HepG2 (cell line): ENCODE results near the gene KCND3. TPM values are rescaled to one million over a fixed set of nuclear protein-coding genes. Genes with fewer than 3 reads are reported as not detected.

Source experiments
- NR2C2 ChIP-seq: sonication (generic); formaldehyde crosslinking; IDR thresholded peaks from 2 replicates; pipeline ENCODE4 v1.4.0; 2020; ENCODE audit warnings: missing genetic modification reagents, mild to moderate bottlenecking, moderate library complexity, borderline replicate concordance
- POLR2G ChIP-seq: fragments of 200-400 bp; formaldehyde crosslinking; IDR thresholded peaks from 2 replicates; pipeline ENCODE4 v1.6.1; 2018; ENCODE audit warnings: mild to moderate bottlenecking, low read depth, low read length, moderate library complexity
- SETDB1 ChIP-seq: sonication (generic); formaldehyde crosslinking; IDR thresholded peaks from 2 replicates; pipeline ENCODE4 v1.5.1; 2020; ENCODE audit warnings: missing genetic modification reagents, mild to moderate bottlenecking, borderline replicate concordance
- SOX6 ChIP-seq, 2 experiments: fragments of 450-650 bp in 1 of 2; sonication (generic) in 1 of 2; formaldehyde crosslinking in 1 of 2; IDR thresholded peaks; 2 replicates each; pipeline versions ENCODE4 v1.4.0 to v1.6.1; 2017 to 2020; ENCODE audit warnings: antibody characterized with exemption in 1 of 2, mild to moderate bottlenecking in 1 of 2, missing genetic modification reagents in 1 of 2
- ZFP36 ChIP-seq: fragments of 150-350 bp; IDR thresholded peaks from 2 replicates; pipeline ENCODE4 v1.6.1; 2018; ENCODE audit warnings: borderline replicate concordance, low read length, low read depth; ENCODE audit not compliant: partially characterized antibody
- ZNF317 ChIP-seq: sonication (generic); formaldehyde crosslinking; IDR thresholded peaks from 2 replicates; pipeline ENCODE4 v1.5.0; 2020; ENCODE audit warnings: mild to moderate bottlenecking, missing genetic modification reagents
- ZNF878 ChIP-seq: sonication (generic); formaldehyde crosslinking; IDR thresholded peaks from 2 replicates; pipeline ENCODE4 v1.8.1; 2023; ENCODE audit warnings: mild to moderate bottlenecking, missing genetic modification reagents, moderate library complexity
- polyA plus RNA-seq, 8 experiments: library from polyadenylated mRNA; depleted of rRNA in 3 of 8; stranded (reverse) in 7 of 8; unstranded in 1 of 8; fragments of >200 nt; fragmentation: Illumina TruSeq in 4 of 8; extraction: Trizol in 4 of 8; gene quantifications; 2 replicates each; pipeline versions ENCODE4 v1.2.1 to v1.2.3, GENCODE V29; 2011 to 2016; ENCODE audit warnings: low read depth in 4 of 8, missing spikeins in 1 of 8, mixed read lengths in 1 of 8; ENCODE audit not compliant: insufficient read depth in 1 of 8
- total RNA-seq, 5 experiments: library from RNA; depleted of rRNA; stranded (reverse); fragments of >200 nt; fragmentation: Illumina TruSeq; extraction: Trizol; gene quantifications; 2 replicates each; pipeline ENCODE4 v1.2.3, GENCODE V29; 2016; ENCODE audit warnings: low read depth in 1 of 5
- TF ChIP-seq, protein P1 (sequence below): sonication (generic); formaldehyde crosslinking; IDR thresholded peaks from 2 replicates; pipeline ENCODE4 v1.5.1; 2020; ENCODE audit warnings: mild to moderate bottlenecking, missing genetic modification reagents, borderline replicate concordance
- TF ChIP-seq, protein P2 (sequence below): sonication (generic); formaldehyde crosslinking; IDR thresholded peaks from 2 replicates; pipeline ENCODE4 v1.5.0; 2020; ENCODE audit warnings: missing genetic modification reagents
- TF ChIP-seq, protein P3 (sequence below), 2 experiments: sonication (generic) in 1 of 2; formaldehyde crosslinking in 1 of 2; IDR thresholded peaks; 2 replicates each; pipeline versions ENCODE4 v1.4.0 to v1.6.1; 2018 to 2020; ENCODE audit warnings: missing genetic modification reagents in 2 of 2, borderline replicate concordance in 1 of 2, low read depth in 1 of 2, mild to moderate bottlenecking in 1 of 2, missing biosample characterization in 1 of 2
- TF ChIP-seq, protein P4 (sequence below): IDR thresholded peaks from 2 replicates; pipeline ENCODE4 v1.4.0; 2020; ENCODE audit warnings: mild to moderate bottlenecking, missing genetic modification reagents
- TF ChIP-seq, protein P5 (sequence below): IDR thresholded peaks from 2 replicates; pipeline ENCODE4 v1.6.1; 2016; ENCODE audit warnings: low read depth, missing genetic modification reagents, missing compliant biosample characterization

The KCND3 gene
- total and polyA plus RNA-seq, 2 of the 13 experiments (the other 11 are each of a cell fraction or from before 2014, with no cell fraction given), result 0.04 TPM; not detected in 1

DNA sequence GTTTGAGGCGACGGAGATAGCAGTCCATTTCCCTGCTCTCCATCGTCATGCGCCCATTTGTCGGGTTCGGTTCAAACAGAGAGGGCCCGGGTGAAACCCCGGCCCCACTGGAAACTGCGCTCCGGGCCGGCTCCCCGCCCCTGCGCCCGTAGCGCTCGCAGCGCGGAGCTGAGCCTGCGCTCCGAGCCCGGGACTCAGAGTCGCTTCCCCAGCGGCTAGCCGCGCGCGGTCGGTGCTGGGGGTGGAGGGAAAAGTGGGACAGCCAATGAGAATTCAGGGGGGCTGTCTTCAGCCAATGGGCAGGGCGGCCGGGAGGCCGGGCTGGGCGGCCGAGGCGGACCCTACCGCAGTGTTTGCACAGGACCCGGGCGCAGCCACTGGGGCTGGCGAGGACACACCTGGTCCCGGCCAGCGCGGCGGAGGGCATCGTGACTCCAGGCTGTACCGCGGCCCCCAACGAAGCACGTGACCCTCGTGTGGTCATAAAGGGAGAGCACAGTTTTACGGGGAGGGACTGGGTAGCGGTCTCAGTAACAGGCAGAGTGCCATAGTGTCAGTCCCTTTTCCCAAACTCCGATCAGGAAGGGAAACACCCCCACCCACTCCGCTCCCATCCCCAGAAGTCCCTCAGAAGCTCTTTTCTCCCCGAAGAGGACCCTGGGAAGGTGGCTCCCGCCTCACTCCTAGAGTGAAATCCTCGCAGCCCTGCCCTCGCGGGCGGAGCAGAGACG, 250.1 kb downstream of the KCND3 start, which contains the start of gene INKA2 (continued):
- TF ChIP-seq, protein P1, sequence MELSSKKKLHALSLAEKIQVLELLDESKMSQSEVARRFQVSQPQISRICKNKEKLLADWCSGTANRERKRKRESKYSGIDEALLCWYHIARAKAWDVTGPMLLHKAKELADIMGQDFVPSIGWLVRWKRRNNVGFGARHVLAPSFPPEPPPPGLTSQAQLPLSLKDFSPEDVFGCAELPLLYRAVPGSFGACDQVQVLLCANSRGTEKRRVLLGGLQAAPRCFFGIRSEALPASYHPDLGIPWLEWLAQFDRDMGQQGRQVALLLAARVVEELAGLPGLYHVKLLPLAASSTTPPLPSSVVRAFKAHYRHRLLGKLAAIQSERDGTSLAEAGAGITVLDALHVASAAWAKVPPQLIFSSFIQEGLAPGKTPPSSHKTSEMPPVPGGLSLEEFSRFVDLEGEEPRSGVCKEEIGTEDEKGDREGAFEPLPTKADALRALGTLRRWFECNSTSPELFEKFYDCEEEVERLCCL (CRISPR knock-in tag), result peak; percentile 85; the same call in 1 of the 2 replicates
- TF ChIP-seq ZNF878 (CRISPR knock-in tag), result no peak
- peak; percentile 57 for TF ChIP-seq ZNF317
- TF ChIP-seq, protein P2, sequence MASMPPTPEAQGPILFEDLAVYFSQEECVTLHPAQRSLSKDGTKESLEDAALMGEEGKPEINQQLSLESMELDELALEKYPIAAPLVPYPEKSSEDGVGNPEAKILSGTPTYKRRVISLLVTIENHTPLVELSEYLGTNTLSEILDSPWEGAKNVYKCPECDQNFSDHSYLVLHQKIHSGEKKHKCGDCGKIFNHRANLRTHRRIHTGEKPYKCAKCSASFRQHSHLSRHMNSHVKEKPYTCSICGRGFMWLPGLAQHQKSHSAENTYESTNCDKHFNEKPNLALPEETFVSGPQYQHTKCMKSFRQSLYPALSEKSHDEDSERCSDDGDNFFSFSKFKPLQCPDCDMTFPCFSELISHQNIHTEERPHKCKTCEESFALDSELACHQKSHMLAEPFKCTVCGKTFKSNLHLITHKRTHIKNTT (CRISPR knock-in tag), result no peak
- TF ChIP-seq, protein P3, sequence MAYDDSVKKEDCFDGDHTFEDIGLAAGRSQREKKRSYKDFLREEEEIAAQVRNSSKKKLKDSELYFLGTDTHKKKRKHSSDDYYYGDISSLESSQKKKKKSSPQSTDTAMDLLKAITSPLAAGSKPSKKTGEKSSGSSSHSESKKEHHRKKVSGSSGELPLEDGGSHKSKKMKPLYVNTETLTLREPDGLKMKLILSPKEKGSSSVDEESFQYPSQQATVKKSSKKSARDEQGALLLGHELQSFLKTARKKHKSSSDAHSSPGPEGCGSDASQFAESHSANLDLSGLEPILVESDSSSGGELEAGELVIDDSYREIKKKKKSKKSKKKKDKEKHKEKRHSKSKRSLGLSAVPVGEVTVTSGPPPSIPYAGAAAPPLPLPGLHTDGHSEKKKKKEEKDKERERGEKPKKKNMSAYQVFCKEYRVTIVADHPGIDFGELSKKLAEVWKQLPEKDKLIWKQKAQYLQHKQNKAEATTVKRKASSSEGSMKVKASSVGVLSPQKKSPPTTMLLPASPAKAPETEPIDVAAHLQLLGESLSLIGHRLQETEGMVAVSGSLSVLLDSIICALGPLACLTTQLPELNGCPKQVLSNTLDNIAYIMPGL (CRISPR knock-in tag; IDR thresholded peaks at IDR 0.05; ENCODE audit: borderline replicate concordance in 1 of 2, low read depth in 1 of 2), result peak; percentile 34 to 63; a peak in 3 of 4 replicates
- TF ChIP-seq POLR2G, result peak; percentile 90
- TF ChIP-seq SETDB1 (CRISPR knock-in tag), result no peak
- peak; percentile 58; the same call in 1 of the 2 replicates for TF ChIP-seq NR2C2 (CRISPR knock-in tag)
- TF ChIP-seq, protein P4, sequence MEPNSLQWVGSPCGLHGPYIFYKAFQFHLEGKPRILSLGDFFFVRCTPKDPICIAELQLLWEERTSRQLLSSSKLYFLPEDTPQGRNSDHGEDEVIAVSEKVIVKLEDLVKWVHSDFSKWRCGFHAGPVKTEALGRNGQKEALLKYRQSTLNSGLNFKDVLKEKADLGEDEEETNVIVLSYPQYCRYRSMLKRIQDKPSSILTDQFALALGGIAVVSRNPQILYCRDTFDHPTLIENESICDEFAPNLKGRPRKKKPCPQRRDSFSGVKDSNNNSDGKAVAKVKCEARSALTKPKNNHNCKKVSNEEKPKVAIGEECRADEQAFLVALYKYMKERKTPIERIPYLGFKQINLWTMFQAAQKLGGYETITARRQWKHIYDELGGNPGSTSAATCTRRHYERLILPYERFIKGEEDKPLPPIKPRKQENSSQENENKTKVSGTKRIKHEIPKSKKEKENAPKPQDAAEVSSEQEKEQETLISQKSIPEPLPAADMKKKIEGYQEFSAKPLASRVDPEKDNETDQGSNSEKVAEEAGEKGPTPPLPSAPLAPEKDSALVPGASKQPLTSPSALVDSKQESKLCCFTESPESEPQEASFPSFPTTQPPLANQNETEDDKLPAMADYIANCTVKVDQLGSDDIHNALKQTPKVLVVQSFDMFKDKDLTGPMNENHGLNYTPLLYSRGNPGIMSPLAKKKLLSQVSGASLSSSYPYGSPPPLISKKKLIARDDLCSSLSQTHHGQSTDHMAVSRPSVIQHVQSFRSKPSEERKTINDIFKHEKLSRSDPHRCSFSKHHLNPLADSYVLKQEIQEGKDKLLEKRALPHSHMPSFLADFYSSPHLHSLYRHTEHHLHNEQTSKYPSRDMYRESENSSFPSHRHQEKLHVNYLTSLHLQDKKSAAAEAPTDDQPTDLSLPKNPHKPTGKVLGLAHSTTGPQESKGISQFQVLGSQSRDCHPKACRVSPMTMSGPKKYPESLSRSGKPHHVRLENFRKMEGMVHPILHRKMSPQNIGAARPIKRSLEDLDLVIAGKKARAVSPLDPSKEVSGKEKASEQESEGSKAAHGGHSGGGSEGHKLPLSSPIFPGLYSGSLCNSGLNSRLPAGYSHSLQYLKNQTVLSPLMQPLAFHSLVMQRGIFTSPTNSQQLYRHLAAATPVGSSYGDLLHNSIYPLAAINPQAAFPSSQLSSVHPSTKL (CRISPR knock-in tag), result peak; percentile 37; the same call in 1 of the 2 replicates
- TF ChIP-seq ZFP36, result no peak
- TF ChIP-seq, protein P5, sequence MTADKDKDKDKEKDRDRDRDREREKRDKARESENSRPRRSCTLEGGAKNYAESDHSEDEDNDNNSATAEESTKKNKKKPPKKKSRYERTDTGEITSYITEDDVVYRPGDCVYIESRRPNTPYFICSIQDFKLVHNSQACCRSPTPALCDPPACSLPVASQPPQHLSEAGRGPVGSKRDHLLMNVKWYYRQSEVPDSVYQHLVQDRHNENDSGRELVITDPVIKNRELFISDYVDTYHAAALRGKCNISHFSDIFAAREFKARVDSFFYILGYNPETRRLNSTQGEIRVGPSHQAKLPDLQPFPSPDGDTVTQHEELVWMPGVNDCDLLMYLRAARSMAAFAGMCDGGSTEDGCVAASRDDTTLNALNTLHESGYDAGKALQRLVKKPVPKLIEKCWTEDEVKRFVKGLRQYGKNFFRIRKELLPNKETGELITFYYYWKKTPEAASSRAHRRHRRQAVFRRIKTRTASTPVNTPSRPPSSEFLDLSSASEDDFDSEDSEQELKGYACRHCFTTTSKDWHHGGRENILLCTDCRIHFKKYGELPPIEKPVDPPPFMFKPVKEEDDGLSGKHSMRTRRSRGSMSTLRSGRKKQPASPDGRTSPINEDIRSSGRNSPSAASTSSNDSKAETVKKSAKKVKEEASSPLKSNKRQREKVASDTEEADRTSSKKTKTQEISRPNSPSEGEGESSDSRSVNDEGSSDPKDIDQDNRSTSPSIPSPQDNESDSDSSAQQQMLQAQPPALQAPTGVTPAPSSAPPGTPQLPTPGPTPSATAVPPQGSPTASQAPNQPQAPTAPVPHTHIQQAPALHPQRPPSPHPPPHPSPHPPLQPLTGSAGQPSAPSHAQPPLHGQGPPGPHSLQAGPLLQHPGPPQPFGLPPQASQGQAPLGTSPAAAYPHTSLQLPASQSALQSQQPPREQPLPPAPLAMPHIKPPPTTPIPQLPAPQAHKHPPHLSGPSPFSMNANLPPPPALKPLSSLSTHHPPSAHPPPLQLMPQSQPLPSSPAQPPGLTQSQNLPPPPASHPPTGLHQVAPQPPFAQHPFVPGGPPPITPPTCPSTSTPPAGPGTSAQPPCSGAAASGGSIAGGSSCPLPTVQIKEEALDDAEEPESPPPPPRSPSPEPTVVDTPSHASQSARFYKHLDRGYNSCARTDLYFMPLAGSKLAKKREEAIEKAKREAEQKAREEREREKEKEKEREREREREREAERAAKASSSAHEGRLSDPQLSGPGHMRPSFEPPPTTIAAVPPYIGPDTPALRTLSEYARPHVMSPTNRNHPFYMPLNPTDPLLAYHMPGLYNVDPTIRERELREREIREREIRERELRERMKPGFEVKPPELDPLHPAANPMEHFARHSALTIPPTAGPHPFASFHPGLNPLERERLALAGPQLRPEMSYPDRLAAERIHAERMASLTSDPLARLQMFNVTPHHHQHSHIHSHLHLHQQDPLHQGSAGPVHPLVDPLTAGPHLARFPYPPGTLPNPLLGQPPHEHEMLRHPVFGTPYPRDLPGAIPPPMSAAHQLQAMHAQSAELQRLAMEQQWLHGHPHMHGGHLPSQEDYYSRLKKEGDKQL (CRISPR knock-in tag), result peak; percentile 34; the same call in 1 of the 2 replicates
- TF ChIP-seq SOX6 (IDR thresholded peaks at IDR 0.05), result no peak
- TF ChIP-seq SOX6 (CRISPR knock-in tag; IDR thresholded peaks at IDR 0.05), result peak; percentile 47; the same call in 1 of the 2 replicates
